Measurements from ENCODE around the gene C4B. TPM values are rescaled to one million over a fixed set of nuclear protein-coding genes. Genes with fewer than 3 reads are reported as not detected.
"Not testable (repeated sequence)": the region's sequence is repeated elsewhere in the genome, so short reads cannot be mapped to it uniquely, and the experiment has no call there.

The C4B gene
- total RNA-seq, 1 donor: 9.9 TPM

DNA sequence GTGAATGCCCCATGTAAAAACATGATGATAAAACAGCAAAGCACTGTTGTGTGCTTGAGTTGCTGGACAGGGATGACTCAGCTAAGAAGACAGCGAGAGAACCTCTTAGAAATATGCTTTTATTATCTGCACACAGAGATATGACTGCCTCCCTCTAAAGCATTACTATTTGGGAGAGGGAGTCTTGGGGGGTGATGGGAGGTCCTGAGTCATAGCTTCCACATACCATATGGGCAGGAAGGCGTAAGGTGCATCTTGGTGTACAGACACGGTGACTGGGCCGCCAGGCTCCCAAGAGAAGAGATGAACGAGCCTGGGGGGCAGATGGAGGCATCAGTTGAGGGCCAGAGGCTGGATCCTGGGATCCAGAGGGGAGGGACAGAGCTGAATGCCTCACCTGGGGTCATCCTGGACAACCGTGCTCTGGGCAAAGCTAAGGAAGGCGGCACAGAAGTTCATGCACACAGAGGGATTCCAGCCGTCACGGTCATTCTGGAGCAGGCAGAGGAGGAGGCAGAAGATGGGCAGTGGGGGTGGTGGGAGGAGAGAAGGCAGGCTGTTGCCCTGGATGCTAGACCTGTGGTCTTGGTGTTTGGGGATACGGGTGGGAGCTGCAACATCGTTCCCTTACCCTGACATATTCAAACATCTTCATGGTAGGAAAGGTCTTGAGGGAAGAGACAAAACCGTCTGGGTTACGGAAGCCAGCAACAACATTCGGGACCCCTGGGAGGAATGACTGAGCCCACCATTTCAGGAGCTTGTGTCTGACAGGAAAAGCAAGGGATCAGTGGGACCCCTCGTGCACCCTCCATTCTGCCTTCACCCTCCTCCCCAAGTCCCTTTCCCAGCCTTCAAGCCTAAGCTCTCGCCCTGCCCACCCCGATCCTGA, 44.6 kb upstream of the C4B start:
- TF ChIP-seq, protein P1, sequence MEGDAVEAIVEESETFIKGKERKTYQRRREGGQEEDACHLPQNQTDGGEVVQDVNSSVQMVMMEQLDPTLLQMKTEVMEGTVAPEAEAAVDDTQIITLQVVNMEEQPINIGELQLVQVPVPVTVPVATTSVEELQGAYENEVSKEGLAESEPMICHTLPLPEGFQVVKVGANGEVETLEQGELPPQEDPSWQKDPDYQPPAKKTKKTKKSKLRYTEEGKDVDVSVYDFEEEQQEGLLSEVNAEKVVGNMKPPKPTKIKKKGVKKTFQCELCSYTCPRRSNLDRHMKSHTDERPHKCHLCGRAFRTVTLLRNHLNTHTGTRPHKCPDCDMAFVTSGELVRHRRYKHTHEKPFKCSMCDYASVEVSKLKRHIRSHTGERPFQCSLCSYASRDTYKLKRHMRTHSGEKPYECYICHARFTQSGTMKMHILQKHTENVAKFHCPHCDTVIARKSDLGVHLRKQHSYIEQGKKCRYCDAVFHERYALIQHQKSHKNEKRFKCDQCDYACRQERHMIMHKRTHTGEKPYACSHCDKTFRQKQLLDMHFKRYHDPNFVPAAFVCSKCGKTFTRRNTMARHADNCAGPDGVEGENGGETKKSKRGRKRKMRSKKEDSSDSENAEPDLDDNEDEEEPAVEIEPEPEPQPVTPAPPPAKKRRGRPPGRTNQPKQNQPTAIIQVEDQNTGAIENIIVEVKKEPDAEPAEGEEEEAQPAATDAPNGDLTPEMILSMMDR (IDR thresholded peaks at IDR 0.05; ENCODE audit: insufficient read depth, low read depth, low read length): no peak
- DNase-seq (ENCODE audit: low read depth): peak; percentile 18
- H3K4me3 ChIP-seq (ENCODE audit: low read depth, low read length): peak overlapping the region; percentile 61

DNA sequence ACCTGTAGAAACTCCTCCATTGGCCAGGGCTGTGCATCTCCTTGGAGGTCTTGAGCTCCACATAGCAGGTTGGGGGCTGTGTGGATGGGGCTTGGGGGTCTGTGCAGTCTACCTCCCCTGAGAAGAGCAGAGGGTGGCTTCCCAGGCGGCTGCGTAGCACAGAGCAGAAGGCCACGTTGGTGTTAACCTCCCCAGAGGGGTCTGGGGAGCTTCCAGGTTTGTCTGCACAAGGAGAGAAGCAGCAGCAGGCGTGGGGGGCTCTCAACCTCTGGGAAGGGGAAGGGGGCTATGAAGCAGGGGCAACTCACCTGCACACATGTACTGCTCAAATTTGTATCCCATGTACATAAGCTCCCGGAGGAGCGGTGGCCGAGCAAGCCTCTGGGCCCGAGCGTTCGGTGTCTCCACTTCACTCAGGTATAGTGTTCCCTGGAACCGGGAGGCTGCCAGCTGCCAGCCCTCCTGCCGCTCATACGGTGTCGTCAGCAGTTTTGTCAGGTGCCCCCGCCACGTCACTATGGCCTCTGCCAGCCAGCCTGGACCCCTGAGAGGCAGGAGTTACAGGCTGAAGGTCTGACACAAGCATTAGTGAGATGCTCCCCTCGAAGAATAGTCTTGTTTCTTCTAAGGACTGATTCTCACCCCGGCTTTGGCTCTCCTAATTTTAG, 43.9 kb upstream of the C4B start:
- TF ChIP-seq, protein P1 (IDR thresholded peaks at IDR 0.05; ENCODE audit: insufficient read depth, low read depth, low read length): no peak
- peak overlapping the region; percentile 61 for H3K4me3 ChIP-seq (ENCODE audit: low read depth, low read length)
- no peak for DNase-seq (ENCODE audit: low read depth)

DNA sequence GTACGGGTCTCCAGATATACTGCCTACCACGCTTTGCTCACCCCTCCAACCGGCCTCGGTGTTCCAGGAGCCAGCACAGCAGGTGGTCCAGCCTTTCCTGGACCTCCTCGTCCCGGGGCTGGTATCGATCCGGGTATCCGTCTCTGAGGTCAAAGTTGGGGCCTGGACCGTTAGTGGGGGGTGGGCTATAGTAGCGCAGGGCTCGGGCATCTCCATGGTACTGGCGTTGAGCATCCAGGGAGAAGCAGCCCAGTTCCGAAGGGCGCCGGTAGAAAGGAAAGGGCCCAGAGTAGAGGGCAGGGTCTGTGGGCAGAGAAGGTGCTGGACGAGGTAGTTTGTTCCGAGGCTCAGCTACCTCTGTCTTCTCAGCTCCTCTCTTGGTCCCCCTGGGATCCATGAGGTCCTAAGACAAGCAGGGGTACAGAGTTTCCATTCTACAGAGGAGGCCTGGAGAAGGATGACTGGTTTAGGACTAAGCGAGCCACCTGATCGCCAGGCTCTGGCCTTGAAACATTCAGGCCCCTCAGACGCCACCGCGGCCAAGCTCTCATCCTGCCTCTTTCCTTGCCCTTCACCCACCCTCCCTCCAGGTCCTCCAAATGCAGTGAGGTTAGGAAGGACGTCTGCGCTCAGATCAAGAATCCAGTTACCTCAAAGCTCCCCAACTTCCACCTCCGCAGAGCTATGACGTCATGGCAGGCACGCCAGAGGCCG, 43.2 kb upstream of the C4B start:
- peak overlapping the region; percentile 61 for H3K4me3 ChIP-seq (ENCODE audit: low read depth, low read length)
- no peak for DNase-seq (ENCODE audit: low read depth)
- TF ChIP-seq, protein P1 (IDR thresholded peaks at IDR 0.05; ENCODE audit: insufficient read depth, low read depth, low read length): no peak

DNA sequence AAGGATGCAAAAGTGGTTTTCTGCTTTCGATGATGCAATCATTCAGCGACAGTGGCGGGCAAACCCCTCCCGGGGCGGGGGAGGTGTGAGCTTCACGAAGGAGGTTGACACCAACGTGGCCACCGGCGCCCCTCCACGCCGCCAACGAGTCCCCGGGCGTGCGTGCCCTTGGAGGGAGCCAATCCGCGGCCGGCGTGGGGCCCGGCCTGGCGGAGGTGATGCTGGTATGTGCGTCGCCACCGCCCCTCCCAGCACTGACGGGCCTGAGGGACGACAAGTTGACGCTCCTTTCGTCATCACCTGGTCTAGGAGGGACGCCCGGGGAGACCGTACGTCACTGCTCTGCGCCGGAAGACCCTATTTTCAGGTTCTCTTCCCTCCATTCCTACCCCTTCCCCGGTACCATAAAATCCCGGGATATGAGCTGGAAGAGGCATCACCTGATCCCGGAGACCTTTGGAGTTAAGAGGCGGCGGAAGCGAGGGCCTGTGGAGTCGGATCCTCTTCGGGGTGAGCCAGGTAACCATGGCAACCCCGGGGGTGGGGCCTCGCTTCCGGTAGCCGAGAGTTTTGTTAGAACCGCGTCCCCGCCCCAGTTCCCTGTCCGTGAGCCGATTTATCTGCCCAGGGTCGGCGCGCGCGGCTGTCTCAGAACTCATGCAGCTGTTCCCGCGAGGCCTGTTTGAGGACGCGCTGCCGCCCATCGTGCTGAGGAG, 42.4 kb upstream of the C4B start, which contains the start of gene DXO:
Gene DXO (minus strand): TSS at position 146 of the 716 bp plus-strand sequence. CDS start 463 bp downstream, outside the sequence.
- peak within 1 kb of the TSS; percentile 61 for H3K4me3 ChIP-seq (ENCODE audit: low read depth, low read length)
- TF ChIP-seq, protein P1 (IDR thresholded peaks at IDR 0.05; ENCODE audit: insufficient read depth, low read depth, low read length): no peak
- DNase-seq (ENCODE audit: low read depth): peak; percentile 99

DNA sequence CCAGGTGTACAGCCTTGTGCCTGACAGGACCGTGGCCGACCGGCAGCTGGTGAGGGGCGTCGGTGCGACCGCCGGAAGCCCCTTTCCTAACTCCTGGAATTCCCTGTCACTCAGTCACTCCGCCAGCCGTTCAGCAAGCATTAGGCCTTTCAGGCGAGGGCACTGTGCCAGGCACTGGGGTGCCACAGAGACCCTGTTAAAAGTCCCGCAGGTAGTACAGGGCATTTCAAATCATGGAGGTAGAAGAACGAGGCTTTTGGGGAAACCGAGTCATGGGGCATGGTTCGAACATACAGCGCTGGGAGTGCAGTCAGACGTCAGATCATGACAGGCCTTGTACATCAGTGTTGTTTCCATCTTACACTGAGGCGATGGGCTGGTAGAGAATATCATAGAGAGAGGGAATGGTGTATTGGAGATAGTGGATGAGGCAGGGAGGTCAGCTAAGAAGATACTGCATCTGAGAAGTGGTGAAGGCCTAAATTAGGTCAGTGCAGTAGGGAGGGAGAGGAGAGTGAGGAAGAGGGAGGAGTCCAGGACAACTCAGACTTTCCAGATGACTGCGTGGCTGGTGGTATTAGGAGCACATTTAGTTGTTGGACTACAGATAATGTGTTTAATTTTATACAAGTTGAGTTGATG, 41.8 kb upstream of the C4B start:
- peak overlapping the region; percentile 61 for H3K4me3 ChIP-seq (ENCODE audit: low read depth, low read length)
- TF ChIP-seq, protein P1 (IDR thresholded peaks at IDR 0.05; ENCODE audit: insufficient read depth, low read depth, low read length): no peak
- peak; percentile 54 for DNase-seq (ENCODE audit: low read depth)

DNA sequence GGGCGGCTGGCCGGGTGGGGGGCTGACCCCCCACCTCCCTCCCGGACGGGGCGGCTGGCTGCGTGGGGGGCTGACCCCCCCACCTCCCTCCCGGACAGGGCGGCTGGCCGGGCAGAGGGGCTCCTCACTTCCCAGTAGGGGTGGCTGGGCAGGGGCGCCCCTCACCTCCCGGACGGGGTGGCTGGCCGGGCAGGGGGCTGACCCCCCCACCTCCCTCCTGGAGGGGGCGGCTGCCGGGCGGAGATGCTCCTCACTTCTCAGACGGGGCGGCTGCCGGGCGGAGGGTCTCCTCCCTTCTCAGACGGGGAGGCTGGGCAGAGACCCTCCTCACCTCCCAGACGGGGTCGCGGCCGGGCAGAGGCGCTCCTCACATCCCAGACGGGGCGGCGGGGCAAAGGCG, 38.5 kb upstream of the C4B start:
- not testable (repeated sequence) for H3K4me3 ChIP-seq (ENCODE audit: low read depth, low read length); DNase-seq (ENCODE audit: low read depth)

All from fibroblast of villous mesenchyme (primary cell).